ENCODE results near the gene RALGAPB.
A peak's percentile ranks its signal among the peaks of the same experiment; 100 is the strongest.
"Not testable (repeated sequence)": the region's sequence is repeated elsewhere in the genome, so short reads cannot be mapped to it uniquely, and the experiment has no call there.

The RALGAPB gene

GRCh38 chr20:38584099-38584763 lies 111.6 kb downstream of the RALGAPB start:
- no peak for DNase-seq (ENCODE audit: low read depth)

- no peak for DNase-seq (ENCODE audit: low read depth)
These were observed 112.9 kb downstream of the RALGAPB start for GRCh38 chr20:38585404-38586180.

GRCh38 chr20:38586181-38586525 lies 113.5 kb downstream of the RALGAPB start:
- no peak for DNase-seq (ENCODE audit: low read depth)

GRCh38 chr20:38588303-38588702 lies 115.7 kb downstream of the RALGAPB start:
- no peak for DNase-seq (ENCODE audit: low read depth)

- no peak for DNase-seq (ENCODE audit: low read depth)
These were observed 116.7 kb downstream of the RALGAPB start for GRCh38 chr20:38589351-38589750.

- DNase-seq (ENCODE audit: low read depth) = no peak
These were observed 117.5 kb downstream of the RALGAPB start for GRCh38 chr20:38589967-38590675.

GRCh38 chr20:38590676-38591473 lies 118.2 kb downstream of the RALGAPB start:
- no peak for DNase-seq (ENCODE audit: low read depth)

GRCh38 chr20:38591474-38592410 lies 119.1 kb downstream of the RALGAPB start:
- DNase-seq (ENCODE audit: low read depth) = no peak

GRCh38 chr20:38592411-38592790 lies 119.8 kb downstream of the RALGAPB start:
- not testable (repeated sequence) for DNase-seq (ENCODE audit: low read depth)

- DNase-seq (ENCODE audit: low read depth) = not testable (repeated sequence)
These were observed 121.6 kb downstream of the RALGAPB start for GRCh38 chr20:38594281-38594680.

- not testable (repeated sequence) for DNase-seq (ENCODE audit: low read depth)
These were observed 123.2 kb downstream of the RALGAPB start for GRCh38 chr20:38595886-38596285.

GRCh38 chr20:38599410-38599882 lies 126.8 kb downstream of the RALGAPB start:
- no peak for DNase-seq (ENCODE audit: low read depth)

- no peak for DNase-seq (ENCODE audit: low read depth)
These were observed 127.4 kb downstream of the RALGAPB start for GRCh38 chr20:38600057-38600456.

- no peak for DNase-seq (ENCODE audit: low read depth)
These were observed 128.9 kb downstream of the RALGAPB start, which contains the start of gene ARHGAP40 for GRCh38 chr20:38601216-38602184. TSS of gene ARHGAP40 (plus strand) at chr20:38601809.

- DNase-seq (ENCODE audit: low read depth) = no peak
These were observed 129.5 kb downstream of the RALGAPB start for GRCh38 chr20:38602185-38602581.

GRCh38 chr20:38603286-38603685 lies 130.6 kb downstream of the RALGAPB start:
- DNase-seq (ENCODE audit: low read depth) = no peak

- DNase-seq (ENCODE audit: low read depth) = peak; percentile 39
These were observed 132.2 kb downstream of the RALGAPB start for GRCh38 chr20:38604873-38605303.

- DNase-seq (ENCODE audit: low read depth) = no peak
These were observed 134.7 kb downstream of the RALGAPB start for GRCh38 chr20:38607351-38607750.

- DNase-seq (ENCODE audit: low read depth) = no peak
These were observed 135.5 kb downstream of the RALGAPB start for GRCh38 chr20:38608188-38608587.

- no peak for DNase-seq (ENCODE audit: low read depth)
These were observed 137.2 kb downstream of the RALGAPB start for GRCh38 chr20:38609815-38610214.
